Measurements from ENCODE around the gene VPS51. TPM values are rescaled to one million over a fixed set of nuclear protein-coding genes. Genes with fewer than 3 reads are reported as not detected.

Gene VPS51
- total and polyA plus RNA-seq, 9 of the 15 experiments (the other 6 are each of a cell fraction or from before 2014, with no cell fraction given): 1.8 to 143 (median 46.8) TPM

- TF ChIP-seq ZNF407 (IDR thresholded peaks at IDR 0.05; ENCODE audit: low read depth) (no peak), NR2C2 (CRISPR knock-in tag; IDR thresholded peaks at IDR 0.05) (peak; percentile 99), NR2C2 (tag; IDR thresholded peaks at IDR 0.05) (peak; percentile 100), TAF1 (IDR thresholded peaks at IDR 0.05; ENCODE audit: control insufficient read depth, extremely low read depth, insufficient read depth, low read length, severe bottlenecking) (peak; percentile 54), GTF3C2 (IDR thresholded peaks at IDR 0.05; ENCODE audit: borderline replicate concordance, extremely low read depth, insufficient read length) (no peak), PHB2 (IDR thresholded peaks at IDR 0.05; ENCODE audit: low read depth) (no peak), CREB1 (IDR thresholded peaks at IDR 0.05) (peak; percentile 91), CREB1 (CRISPR knock-in tag; IDR thresholded peaks at IDR 0.05) (peak; percentile 91; the same call in 1 of the 2 replicates), ZNF655 (CRISPR knock-in tag; IDR thresholded peaks at IDR 0.05) (no peak), GTF2A2 (tag; IDR thresholded peaks at IDR 0.05) (no peak), POLR3G (IDR thresholded peaks at IDR 0.05; ENCODE audit: extremely low read depth, insufficient read length, insufficient replicate concordance) (no peak), ZNF143 (CRISPR knock-in tag; IDR thresholded peaks at IDR 0.05) (no peak), TAF15 (IDR thresholded peaks at IDR 0.05; ENCODE audit: low read depth, low read length) (no peak), KDM2B (CRISPR knock-in tag; IDR thresholded peaks at IDR 0.05) (peak; percentile 65; the same call in 1 of the 2 replicates), ZNF274 (IDR thresholded peaks at IDR 0.05; ENCODE audit: borderline replicate concordance, low read depth, low read length) (no peak)
These were observed 21.4 kb downstream of the VPS51 start, which contains the start of gene ZNHIT2 (continued) for GRCh38 chr11:65117206-65118096.

Data from K562 (cell line).